HG03439 (cell line): ENCODE data around the gene S100A7.

Experiments used
- ATAC-seq: cut with Tn5 transposase; IDR thresholded peaks from one replicate; pipeline ENCODE4 v1.9.1; 2021; ENCODE audit warnings: mild to moderate bottlenecking, moderate library complexity; ENCODE audit not compliant: unreplicated experiment

The S100A7 gene

DNA sequence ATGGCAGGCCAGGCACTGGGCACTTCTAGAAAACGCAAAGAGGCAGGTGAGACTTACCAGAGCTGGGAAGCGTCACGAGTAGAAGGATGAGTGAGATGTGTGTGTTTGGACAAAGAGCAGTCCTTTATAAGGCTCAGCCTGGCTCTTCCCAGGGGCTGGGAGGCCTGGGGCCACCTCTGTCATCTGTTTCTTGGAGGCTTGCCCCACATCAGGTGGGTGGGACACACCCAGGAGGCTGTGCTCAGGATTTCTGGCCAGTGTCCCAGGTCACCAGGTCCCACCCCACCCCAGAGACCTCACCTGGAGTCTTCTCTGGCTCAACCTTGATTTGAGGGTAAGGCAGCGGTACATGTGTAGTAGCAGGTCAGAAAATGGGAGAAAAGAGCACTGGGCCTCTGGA, at the start of gene S100A7:
Gene S100A7, minus strand, starts transcription at position 101 of the 400 bp plus-strand sequence. CDS start 1,638 bp downstream, outside the sequence.
- ATAC-seq: no peak

DNA sequence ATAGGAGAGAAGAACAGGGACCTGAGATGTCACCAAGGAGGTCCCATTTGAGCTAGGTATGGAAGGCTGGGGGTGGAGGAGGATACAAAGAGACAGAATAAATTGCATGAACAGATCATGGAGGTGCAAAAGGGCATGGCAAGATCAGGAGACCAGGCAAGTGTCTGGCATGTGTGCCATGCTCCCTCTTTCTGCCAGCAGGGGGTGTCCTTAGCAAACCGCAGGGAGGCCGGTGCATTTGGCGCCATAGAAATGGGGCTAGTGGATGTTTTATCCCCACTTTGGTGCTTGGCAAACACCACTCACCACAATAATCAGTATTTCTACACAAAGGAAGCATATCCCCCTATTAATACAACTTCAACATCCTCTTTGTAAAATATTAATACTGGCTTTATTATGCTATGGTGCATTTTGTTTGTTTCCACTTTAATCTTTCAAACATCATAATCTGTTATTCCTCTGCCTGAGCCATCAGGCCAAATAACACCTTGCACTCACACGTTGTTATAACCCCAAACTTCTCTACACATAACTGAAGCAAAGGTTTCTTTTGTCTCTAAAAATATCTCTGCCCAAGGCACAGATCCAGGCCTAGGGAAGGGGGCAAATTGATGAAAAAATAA, 49.4 kb upstream of the S100A7 start:
- ATAC-seq: no peak

DNA sequence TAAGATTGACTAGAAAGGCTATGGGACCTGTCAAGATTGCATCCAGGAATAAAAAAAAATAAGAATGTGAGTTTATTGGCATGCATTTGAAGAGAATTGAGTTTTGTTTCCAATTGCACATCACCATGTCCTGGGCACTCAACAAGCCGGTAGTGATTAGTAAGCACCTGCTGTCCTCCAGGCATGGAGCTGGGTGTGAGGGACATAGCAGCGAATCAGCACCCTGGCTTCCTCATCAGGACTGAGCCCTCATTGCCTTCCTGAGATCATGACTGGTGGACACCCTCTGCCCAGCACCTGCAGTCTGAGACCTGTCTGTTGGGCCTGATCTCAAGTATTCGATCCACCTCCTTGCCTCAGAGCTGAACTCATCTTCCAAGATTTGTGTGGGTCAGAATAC, 48.6 kb upstream of the S100A7 start:
- no peak for ATAC-seq

DNA sequence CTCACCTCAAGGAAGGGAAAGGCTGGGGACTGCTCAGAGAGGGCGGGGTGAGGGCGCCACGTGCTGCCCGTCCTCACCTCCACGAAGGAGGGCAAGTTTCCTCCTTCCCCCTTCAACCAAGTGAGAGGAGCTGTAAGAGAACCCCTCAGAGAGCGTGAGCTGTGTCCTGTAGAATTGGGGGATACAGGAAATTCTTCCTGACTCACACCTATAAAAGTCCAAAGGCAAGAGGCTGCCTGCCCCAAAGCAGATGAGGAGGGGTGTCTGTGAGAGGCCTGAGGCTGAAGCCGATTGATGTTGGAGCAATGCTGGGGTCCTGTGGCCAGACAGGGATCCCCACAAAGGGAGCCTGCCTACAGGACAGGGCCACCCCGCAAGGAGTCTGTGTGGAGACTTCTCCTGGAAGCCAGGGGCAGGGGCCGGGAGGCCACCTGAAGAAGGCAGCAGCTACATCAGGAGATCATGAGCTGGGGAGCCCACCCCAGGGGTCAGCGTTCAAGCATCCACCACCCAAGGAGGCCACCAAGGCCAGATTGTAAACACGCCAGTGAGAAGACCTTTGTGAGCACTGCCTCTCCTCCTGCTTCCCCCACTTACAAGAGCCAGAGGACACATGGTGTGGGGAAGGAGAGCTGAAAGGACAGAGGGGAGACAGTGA, 47.6 kb upstream of the S100A7 start:
- ATAC-seq: no peak

DNA sequence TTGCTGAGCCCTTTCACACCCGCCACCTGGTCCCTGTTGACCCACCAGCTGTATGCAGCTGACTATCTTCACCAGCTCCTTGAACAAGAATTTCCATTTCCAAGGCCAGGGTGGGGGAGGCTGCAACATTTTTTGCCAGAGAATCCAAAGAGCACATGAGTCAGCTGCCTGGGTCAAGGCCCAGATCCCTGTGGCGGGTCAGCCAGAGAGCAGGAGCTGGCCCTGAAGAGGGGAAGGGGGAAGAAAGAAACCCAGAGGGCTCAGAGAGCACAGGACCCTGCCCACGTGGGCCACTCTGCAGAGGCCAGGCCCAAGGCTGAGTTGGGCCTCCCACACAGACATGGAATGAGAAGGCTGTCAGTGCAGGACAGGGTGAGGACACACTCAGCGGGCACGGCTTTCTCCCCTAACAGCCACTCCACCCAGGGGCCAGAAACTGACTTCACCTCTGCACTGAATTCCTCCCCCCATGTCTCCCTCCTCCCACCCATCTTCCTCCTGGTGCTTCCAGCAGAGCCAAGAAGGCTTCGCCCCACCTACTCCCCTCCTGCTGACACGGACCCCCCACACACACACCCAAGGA, 46.5 kb upstream of the S100A7 start:
- no peak for ATAC-seq

DNA sequence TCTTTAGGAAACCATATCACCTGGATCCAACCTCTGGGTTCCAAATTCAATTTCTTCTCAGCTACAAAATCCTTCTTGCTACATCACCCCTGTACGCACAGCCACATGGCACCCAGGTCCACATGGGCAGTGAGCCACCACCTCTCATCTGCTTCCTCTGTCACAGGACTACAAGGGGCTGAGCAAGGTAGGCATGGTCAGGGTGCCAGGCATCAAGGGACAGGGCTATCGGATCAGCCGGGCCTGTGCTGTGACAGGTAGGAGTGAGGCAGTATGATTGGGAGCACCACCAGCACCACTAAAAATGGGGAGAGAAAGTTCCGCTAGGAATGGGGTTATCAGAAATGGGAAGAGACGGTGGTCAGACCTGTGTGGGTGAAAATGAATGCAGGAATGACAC, 45.9 kb upstream of the S100A7 start:
- no peak for ATAC-seq

- ATAC-seq: no peak
Measured at GRCh38 chr1:153505576-153505975, 45.1 kb upstream of the S100A7 start.

DNA sequence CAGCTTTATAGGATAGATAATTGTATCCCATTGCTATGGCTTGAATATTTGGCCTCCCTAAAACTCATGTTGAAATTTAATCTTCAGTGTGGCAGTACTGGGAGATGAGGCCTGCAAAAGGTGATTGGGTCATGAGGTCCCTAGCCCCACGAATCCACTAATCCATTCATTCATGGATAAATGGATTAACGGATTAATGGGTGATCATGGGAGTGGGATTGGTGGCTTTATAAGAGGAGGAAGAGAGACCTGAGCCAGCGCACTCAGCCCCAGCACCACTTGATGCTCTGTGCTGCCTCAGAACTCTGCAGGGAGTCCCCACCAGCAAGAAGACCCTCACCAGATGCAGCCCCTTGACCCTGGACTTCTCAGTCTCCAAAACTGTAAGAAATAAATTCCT, 43.3 kb upstream of the S100A7 start:
- ATAC-seq: no peak

GRCh38 chr1:153498746-153499145, 38.3 kb upstream of the S100A7 start:
- ATAC-seq: no peak

GRCh38 chr1:153495536-153495935, 35.1 kb upstream of the S100A7 start:
- no peak for ATAC-seq

DNA sequence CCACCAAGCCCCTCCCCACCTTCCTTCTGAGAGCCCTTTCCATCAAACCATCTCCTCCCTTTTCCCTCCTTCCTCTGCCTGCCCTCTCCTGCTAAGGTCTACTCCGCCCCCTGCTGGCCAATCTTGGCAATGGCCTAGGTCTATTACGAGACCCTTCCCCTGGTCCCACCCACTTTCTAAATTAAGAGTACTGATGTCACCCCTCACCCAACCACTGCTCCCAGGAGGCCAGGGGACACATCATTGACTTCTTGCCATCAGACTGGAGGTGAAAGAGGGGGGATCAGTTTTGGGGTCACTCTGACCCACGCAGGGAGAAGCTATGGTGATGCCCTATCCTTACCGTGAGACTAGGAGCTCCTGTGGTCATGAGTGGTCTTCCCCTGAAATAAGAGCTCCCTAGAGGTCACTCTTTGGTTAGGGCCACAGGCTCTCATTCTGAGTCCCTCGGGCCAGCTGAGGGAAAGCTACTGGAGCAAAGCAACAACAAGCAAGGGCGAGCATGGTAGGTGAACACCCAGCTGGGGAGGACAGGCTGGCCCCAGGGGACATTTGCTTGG, 34.6 kb upstream of the S100A7 start:
- ATAC-seq: no peak

DNA sequence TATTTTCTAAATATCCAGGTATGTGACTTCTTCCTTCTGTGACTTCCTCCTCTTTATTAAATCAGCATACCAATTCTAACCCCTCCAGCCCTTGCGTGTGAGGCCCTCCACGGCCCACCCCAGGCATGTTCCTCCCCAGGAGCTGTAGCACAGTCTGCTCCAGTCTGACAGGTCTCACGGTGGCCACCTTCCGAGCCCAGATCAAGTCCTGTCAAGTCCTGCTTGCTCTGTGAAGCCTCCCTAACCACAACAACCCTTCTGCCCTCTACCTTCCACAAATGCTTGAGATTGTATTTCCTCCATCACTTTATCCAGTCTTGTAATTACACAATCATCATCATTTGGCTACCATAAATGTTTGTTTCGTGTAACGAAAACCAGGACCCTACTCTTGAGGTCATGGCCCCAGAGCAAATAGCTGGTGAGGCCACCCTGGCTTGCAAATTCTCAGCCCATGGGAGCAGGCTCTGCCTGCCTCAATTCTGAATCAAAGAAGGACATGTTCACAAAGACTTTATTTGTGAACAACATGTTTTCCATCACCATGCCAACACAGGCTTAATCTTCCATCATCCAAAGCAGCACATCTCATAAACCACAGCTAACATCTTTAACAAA, 33.0 kb upstream of the S100A7 start:
- ATAC-seq: no peak

DNA sequence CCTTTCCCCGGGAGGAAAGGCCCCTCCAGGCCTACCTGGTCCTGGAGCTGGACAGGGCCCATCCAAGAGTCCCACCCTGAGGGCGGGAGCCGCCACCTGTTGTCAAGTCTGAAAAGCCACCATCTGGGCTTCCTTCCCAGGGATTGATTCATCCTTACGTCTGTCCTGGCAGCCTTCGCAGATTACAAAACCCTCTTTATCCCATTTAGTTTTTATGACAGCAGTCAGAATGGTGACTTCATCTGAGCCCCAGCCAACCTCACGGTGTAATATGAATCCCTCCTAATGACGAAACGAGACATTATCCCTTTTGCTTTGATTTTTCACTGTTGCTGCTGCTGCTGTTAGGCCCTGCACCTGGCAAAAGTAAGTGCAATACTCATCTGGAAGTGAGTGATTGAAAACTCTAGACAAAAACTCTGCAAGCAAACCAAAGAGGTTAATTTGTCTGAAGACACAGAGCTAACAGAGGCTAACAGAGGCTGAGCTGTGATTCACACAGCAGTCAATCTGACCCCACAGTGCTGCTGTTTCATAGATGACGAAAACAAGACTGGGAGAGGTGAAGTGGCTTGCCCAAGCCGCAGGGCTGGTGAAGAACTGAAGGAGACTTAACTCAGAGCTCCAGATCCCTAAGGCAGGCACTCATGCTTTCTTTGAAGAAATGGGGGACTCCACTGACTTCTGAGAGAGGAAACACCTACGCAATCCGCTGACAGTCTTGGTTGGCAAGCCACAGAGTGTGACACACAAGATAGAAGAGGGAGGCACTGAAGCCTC, 30.0 kb upstream of the S100A7 start:
- ATAC-seq: no peak

GRCh38 chr1:153488731-153489130, 28.3 kb upstream of the S100A7 start:
- no peak for ATAC-seq

DNA sequence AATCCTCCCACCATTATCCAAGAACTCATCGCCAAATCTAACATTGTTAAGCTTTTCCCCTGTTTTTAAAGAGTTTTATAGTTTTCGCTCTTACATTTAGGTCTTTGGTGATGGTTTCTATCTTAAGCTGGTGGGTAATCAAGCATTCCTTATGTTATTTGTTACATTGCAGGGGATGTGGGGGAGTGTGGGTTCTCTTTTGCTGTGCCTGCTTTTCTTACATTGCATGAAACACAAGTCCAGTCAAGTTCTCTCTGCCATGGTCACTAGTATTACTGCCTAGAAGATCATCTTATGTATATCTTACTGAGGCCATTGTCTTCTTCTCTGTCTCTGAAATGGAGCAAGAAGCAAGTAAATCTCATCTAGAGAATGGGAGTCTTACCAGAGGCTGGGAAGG, 27.3 kb upstream of the S100A7 start:
- no peak for ATAC-seq

DNA sequence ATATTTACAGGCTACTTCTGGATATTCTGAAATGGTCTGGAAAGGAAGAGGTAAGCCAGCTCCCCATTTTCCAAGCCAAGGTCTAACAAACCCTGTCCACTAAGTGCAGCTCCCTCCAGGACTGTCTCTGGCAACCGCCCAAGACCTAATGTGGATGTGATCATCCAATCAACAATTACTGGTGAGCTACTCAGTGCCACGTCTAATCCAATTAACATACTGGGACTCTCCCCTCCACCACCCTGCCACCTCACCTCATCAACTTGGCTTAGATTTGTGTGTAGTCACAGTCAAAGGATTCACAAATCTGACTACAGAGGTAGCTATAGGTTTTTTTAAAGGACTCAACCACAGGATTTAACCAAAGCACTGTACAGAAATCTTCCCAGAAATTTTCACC, 25.4 kb upstream of the S100A7 start:
- ATAC-seq: no peak

DNA sequence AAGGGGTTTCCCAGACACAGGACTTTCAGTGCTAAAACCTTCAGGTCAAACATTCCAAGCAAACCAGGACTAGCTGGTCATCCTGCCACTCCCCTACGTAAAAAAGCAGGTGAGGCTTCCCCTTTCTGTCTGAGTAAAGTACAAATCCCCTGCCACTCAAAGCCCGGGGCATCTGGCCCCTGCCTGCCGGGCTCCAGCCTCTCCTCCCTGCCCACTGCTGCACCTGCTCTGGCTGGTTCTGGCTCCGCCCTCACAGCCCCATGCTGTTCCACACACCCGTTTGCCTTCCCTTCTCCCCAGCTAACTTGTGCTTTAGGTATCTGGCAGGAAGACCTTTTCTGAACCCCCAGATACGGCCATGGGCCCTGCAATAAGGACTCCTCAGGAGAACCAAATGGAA, 23.3 kb upstream of the S100A7 start:
- no peak for ATAC-seq

GRCh38 chr1:153481124-153481523, 20.7 kb upstream of the S100A7 start:
- no peak for ATAC-seq

- ATAC-seq: no peak
Measured at GRCh38 chr1:153478692-153479618, 18.5 kb upstream of the S100A7 start.
